Mucosa of descending colon (tissue), 3 donors: ENCODE measurements around the gene KLHL12. TPM values are rescaled to one million over a fixed set of nuclear protein-coding genes. Genes with fewer than 3 reads are reported as not detected.

Experiments
- ATAC-seq: fragments of 200-7000 bp; cut with Tn5 transposase; one replicate; pipeline ENCODE4 v1.9.1; 2020; ENCODE audit warnings: mild to moderate bottlenecking, moderate library complexity
- DNase-seq, 3 donors: peaks; one replicate each; pipeline ENCODE4 v3.0.0-alpha.2; 2020
- H3K36me3 ChIP-seq: fragments of 200-600 bp; one replicate; pipeline ENCODE4 v1.8.0; 2021; ENCODE audit warnings: low read depth, mild to moderate bottlenecking
- H3K4me1 ChIP-seq: fragments of 200-600 bp; one replicate; pipeline ENCODE4 v1.8.0; 2021; ENCODE audit warnings: low read depth, mild to moderate bottlenecking
- H3K4me3 ChIP-seq: fragments of 200-600 bp; one replicate; pipeline ENCODE4 v1.8.0; 2021; ENCODE audit warnings: mild to moderate bottlenecking
- H3K9me3 ChIP-seq: fragments of 200-600 bp; one replicate; pipeline ENCODE4 v1.8.0; 2021; ENCODE audit warnings: mild to moderate bottlenecking
- intact Hi-C, 2 donors: fragments of 100-400 bp; cut with DNase I in 1 of 2; cut with micrococcal nuclease in 1 of 2; formaldehyde crosslinking; loops; one replicate each; pipeline versions ENCODE4 v1.11.0 to v1.11.1; 2022; cut with DNase I, micrococcal nuclease
- total RNA-seq, 3 donors: library from RNA; stranded (reverse); fragmentation: NEBNext Ultra II Directional in 2 of 3; extraction: Animal tissue kit (Norgen Biotek cat#: 25700) in 2 of 3; gene quantifications; one replicate each; pipeline versions ENCODE4 v1.2.1 to v1.2.4, GENCODE V29; 2021 to 2023
- TF ChIP-seq, protein P1 (sequence below): fragments of 200-600 bp; IDR thresholded peaks from one replicate; pipeline ENCODE4 v1.8.0; 2022; ENCODE audit warnings: antibody characterized with exemption, mild to moderate bottlenecking
- donor health status: DM: no; HTN: no; CAD: no; lungs with moderate emphysema.
- donor health status: DM: no; HTN: no; CAD: no.
- donor health status: DM: no; HTN: yes; CAD: no.

Gene KLHL12
- total RNA-seq, 3 donors from 2014 or later: 26.4 to 33.4 (median 28.2) TPM

GRCh38 chr1:202945483-202945882 is 18.4 kb upstream of the KLHL12 start:
- Histone ChIP-seq H3K4me1 (no peaks in the 10 kb centered on the region), H3K4me3 (no peak overlapping the region), H3K36me3 (no peaks in the 10 kb centered on the region), H3K9me3 (no peaks in the 10 kb centered on the region)
- intact Hi-C loops: no loop called here
- TF ChIP-seq, protein P1, sequence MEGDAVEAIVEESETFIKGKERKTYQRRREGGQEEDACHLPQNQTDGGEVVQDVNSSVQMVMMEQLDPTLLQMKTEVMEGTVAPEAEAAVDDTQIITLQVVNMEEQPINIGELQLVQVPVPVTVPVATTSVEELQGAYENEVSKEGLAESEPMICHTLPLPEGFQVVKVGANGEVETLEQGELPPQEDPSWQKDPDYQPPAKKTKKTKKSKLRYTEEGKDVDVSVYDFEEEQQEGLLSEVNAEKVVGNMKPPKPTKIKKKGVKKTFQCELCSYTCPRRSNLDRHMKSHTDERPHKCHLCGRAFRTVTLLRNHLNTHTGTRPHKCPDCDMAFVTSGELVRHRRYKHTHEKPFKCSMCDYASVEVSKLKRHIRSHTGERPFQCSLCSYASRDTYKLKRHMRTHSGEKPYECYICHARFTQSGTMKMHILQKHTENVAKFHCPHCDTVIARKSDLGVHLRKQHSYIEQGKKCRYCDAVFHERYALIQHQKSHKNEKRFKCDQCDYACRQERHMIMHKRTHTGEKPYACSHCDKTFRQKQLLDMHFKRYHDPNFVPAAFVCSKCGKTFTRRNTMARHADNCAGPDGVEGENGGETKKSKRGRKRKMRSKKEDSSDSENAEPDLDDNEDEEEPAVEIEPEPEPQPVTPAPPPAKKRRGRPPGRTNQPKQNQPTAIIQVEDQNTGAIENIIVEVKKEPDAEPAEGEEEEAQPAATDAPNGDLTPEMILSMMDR: no peak
- DNase-seq (no peak), ATAC-seq (no peak)

DNA sequence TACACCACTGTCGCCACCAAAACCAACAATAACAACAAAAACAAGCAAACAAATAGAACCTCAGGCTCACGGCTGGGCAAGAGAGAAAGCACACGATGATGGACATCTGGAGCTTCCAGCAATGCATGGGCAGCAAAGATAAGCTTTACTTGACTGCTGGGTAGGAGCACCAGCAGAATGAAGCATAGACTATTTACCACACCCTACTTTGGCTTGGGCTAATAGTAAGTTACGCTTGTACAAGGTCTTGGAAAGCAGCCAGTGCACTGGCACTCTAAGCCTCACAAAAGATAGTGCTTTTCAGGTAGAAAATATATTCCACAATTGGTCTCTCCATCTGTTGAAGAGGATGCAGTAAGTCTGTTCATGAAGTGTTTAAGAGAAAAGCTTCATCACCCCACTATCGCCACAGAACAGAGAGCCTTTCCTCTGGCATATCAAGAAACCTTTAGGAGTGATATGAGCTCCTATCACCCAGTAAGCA is 17.4 kb upstream of the KLHL12 start:
- no peaks in the 10 kb centered on the region for H3K4me1 ChIP-seq
- intact Hi-C loops: no loop called here
- TF ChIP-seq, protein P1: no peak
- ATAC-seq: no peak
- no peak overlapping the region for H3K4me3 ChIP-seq
- DNase-seq: no peak
- H3K36me3 ChIP-seq: no peaks in the 10 kb centered on the region
- H3K9me3 ChIP-seq: no peaks in the 10 kb centered on the region

- DNase-seq (no peak), ATAC-seq (peak; percentile 47)
- TF ChIP-seq, protein P1: no peak
- Histone ChIP-seq H3K36me3 (no peaks in the 10 kb centered on the region), H3K9me3 (no peaks in the 10 kb centered on the region), H3K4me3 (no peak overlapping the region), H3K4me1 (no peaks in the 10 kb centered on the region)
- intact Hi-C loops: no loop called here
Measured at GRCh38 chr1:202942426-202942825, 15.4 kb upstream of the KLHL12 start.

DNA sequence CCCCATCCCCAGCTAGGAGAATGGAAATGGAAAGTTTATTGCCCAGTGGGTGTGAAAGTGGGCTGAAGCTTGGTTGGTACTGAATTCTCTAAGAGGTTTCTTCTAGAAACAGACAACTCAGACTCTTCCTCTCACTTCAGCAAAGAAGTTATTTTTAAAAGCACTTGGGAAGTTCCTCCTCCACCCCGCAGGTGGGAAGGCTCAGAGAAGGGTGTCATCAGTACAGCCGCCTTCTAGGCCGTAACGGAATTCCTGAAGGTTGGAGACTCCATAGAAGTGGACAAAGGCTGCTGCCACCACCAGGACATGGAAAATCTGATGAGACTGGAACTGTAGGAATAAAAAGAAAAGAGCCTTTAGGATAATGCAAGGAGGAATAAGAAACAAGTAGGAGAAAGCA is 14.3 kb upstream of the KLHL12 start:
- Histone ChIP-seq H3K4me3 (no peak overlapping the region), H3K9me3 (no peaks in the 10 kb centered on the region), H3K4me1 (no peaks in the 10 kb centered on the region), H3K36me3 (no peaks in the 10 kb centered on the region)
- intact Hi-C loops: no loop called here
- no peak for DNase-seq
- TF ChIP-seq, protein P1: no peak
- ATAC-seq: no peak

DNA sequence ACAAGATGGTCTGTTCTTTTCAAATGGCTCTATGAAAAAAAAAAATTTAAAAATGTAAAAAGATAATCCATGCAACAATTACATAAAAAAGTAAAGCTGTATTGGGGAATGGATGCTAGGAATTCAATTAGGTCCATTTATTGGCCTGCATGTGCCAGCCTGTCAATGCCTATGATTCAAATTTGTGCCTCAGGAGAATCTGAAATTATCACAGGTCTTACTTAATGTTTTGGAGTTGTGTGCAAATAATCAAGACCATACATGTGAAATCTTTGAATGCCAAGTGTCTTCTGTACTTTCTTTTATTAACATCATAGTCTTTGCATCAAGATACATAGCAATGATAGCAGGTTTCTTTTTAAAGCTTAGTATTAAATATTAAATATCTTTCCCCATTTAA is 13.5 kb upstream of the KLHL12 start:
- Histone ChIP-seq H3K36me3 (no peaks in the 10 kb centered on the region), H3K4me3 (no peak overlapping the region)
- ATAC-seq: no peak

More for the DNA sequence above, 13.5 kb upstream of the KLHL12 start:
- no peaks in the 10 kb centered on the region for H3K9me3 ChIP-seq
- intact Hi-C loops: no loop called here
- DNase-seq: no peak
- H3K4me1 ChIP-seq: no peaks in the 10 kb centered on the region
- TF ChIP-seq, protein P1: no peak
